ENCODE data around the gene P2RX5.
A peak's percentile ranks its signal among the peaks of the same experiment; 100 is the strongest.

The P2RX5 gene

DNA sequence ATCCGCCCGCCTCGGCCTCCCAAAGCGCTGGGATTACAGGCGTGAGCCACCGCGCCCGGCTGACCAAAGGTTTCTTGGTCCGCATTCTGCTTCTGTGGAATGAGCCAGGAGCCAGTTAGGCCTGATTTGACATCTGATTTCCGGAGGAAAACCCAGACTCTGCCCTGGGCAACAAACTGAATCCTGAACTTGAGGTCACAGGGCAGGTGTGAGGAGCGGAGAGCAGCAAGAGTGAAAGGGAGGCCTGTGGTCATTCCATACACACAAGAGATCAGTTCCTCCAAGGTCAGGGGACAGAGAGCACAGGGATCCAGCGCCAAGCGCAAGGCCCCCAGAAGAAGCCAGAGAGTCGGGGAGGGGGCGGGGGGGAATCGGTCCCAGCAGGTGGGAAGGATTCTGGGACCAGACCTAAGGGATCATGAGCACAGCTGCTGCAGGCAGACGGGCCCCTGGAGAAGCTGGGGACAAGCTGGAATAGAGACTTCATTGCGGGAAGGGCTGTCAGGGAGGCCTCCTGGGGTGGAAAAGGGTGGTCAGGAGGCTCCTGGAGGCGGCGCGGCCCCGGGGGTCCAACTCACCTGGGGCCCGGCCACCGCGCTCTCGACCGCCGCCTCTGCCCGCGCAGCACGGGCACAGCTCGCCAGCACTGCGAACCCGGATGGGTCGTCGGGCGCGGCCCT lies 60.3 kb downstream of the P2RX5 start:
- no peak overlapping the region for H2BK15ac ChIP-seq (ENCODE audit: low read length)
- no peaks in the 10 kb centered on the region for H3K9me3 ChIP-seq (replicated peaks in 1 of 2; ENCODE audit: control insufficient read depth in 2 of 2, insufficient read depth in 1 of 2, low read depth in 1 of 2, low read length in 2 of 2)
- peak overlapping the region; percentile 99 for H3K9ac ChIP-seq (ENCODE audit: low read depth, low read length, poor library complexity)
- DNase-seq (ENCODE audit: low spot score) = peak; percentile 6
- H3K36me3 ChIP-seq (replicated peaks in 1 of 2; ENCODE audit: control insufficient read depth in 2 of 2, insufficient read depth in 2 of 2, low read length in 2 of 2) = peaks cover 6 to 22% of the 10 kb centered on the region in 2 donors
- H3K4me1 ChIP-seq (ENCODE audit: control insufficient read depth in 2 of 2, insufficient read depth in 1 of 2, low read depth in 1 of 2, low read length in 2 of 2) = peaks cover 6 to 22% of the 10 kb centered on the region in 2 donors
- peak overlapping the region; percentile 66 for H2AK5ac ChIP-seq (ENCODE audit: low read depth, low read length)
- no peak overlapping the region for H4K91ac ChIP-seq (ENCODE audit: low read depth, low read length, poor library complexity)
- peak overlapping the region; percentile 91 for H3K23ac ChIP-seq (ENCODE audit: low read depth, low read length, poor library complexity)
- H3K4me3 ChIP-seq (ENCODE audit: low read length in 2 of 2) = peak overlapping the region; percentile 99
- no peak overlapping the region for H3K4ac ChIP-seq (ENCODE audit: low read length)
- no peak overlapping the region for H4K8ac ChIP-seq (ENCODE audit: low read depth, low read length)
- H2BK12ac ChIP-seq (ENCODE audit: low read length) = no peak overlapping the region
- H3K27me3 ChIP-seq (ENCODE audit: control insufficient read depth in 3 of 3, insufficient read depth in 3 of 3, low read depth in 1 of 3, low read length in 3 of 3) = no peaks in the 10 kb centered on the region
- peaks cover 21% of the 10 kb centered on the region for H3K79me1 ChIP-seq (ENCODE audit: low read depth, low read length)
- no CpG with 5 or more reads among the region's 38 CpGs for WGBS, 2 donors (ENCODE audit: extremely low coverage in 2 of 2, insufficient read length in 2 of 2, insufficient replicate concordance in 1 of 2)
- peak overlapping the region; percentile 93 for H3K4me2 ChIP-seq (ENCODE audit: insufficient read depth, low read length, poor library complexity, severe bottlenecking)
- H3K27ac ChIP-seq (replicated peaks; ENCODE audit: low read length) = peak overlapping the region; percentile 26
- peak overlapping the region; percentile 81 for H2BK120ac ChIP-seq (ENCODE audit: low read depth, low read length)
- H2BK5ac ChIP-seq (ENCODE audit: low read length) = peak overlapping the region; percentile 98
- H3K14ac ChIP-seq (ENCODE audit: low read length) = no peak overlapping the region
- H2AFZ ChIP-seq (ENCODE audit: low read length) = peak overlapping the region; percentile 98
- peak overlapping the region; percentile 99 for H3K18ac ChIP-seq (ENCODE audit: low read length)

DNA sequence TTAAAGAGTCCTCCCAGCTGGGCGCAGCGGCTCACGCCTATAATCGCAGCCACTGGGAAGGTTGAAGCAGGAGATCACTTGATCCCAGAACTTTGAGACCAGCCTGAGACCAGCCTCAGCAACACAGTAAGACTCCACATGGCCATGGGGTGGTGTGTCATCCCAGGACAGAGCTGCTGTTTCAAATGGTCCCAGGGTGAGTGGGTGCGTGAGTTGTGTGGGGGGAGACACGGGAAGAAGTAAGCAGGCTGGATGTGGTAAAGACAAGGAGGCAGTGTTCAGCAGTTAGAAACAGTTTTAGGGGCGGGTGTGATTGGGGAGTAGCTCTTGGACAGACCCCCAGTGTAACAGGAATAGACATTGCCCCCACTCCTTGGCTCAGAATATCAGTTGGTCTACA lies 63.7 kb downstream of the P2RX5 start:
- H2BK12ac ChIP-seq (ENCODE audit: low read length) = no peak overlapping the region
- no CpG with 5 or more reads among the region's 7 CpGs for WGBS, 2 donors (ENCODE audit: extremely low coverage in 2 of 2, insufficient read length in 2 of 2, insufficient replicate concordance in 1 of 2)
- no peak for DNase-seq (ENCODE audit: low spot score)
- no peak overlapping the region for H3K9ac ChIP-seq (ENCODE audit: low read depth, low read length, poor library complexity)
- no peak overlapping the region for H2AK5ac ChIP-seq (ENCODE audit: low read depth, low read length)
- no peak overlapping the region for H3K18ac ChIP-seq (ENCODE audit: low read length)
- no peak overlapping the region for H3K4me3 ChIP-seq (ENCODE audit: low read length in 2 of 2)
- no peak overlapping the region for H4K8ac ChIP-seq (ENCODE audit: low read depth, low read length)
- no peak overlapping the region for H3K4ac ChIP-seq (ENCODE audit: low read length)
- H3K36me3 ChIP-seq (replicated peaks in 1 of 2; ENCODE audit: control insufficient read depth in 2 of 2, insufficient read depth in 2 of 2, low read length in 2 of 2) = peaks cover 15 to 44% of the 10 kb centered on the region in 2 donors
- H3K79me1 ChIP-seq (ENCODE audit: low read depth, low read length) = peaks cover 19% of the 10 kb centered on the region
- peaks cover 3 to 4% of the 10 kb centered on the region in 2 donors for H3K4me1 ChIP-seq (ENCODE audit: control insufficient read depth in 2 of 2, insufficient read depth in 1 of 2, low read depth in 1 of 2, low read length in 2 of 2)
- no peak overlapping the region for H3K23ac ChIP-seq (ENCODE audit: low read depth, low read length, poor library complexity)
- no peak overlapping the region for H3K4me2 ChIP-seq (ENCODE audit: insufficient read depth, low read length, poor library complexity, severe bottlenecking)
- no peaks in the 10 kb centered on the region for H3K27me3 ChIP-seq (ENCODE audit: control insufficient read depth in 3 of 3, insufficient read depth in 3 of 3, low read depth in 1 of 3, low read length in 3 of 3)
- no peak overlapping the region for H2BK120ac ChIP-seq (ENCODE audit: low read depth, low read length)
- no peak overlapping the region for H2AFZ ChIP-seq (ENCODE audit: low read length)
- no peak overlapping the region for H2BK15ac ChIP-seq (ENCODE audit: low read length)
- H4K91ac ChIP-seq (ENCODE audit: low read depth, low read length, poor library complexity) = no peak overlapping the region
- no peak overlapping the region for H3K27ac ChIP-seq (replicated peaks; ENCODE audit: low read length)
- H2BK5ac ChIP-seq (ENCODE audit: low read length) = no peak overlapping the region
- H3K9me3 ChIP-seq (replicated peaks in 1 of 2; ENCODE audit: control insufficient read depth in 2 of 2, insufficient read depth in 1 of 2, low read depth in 1 of 2, low read length in 2 of 2) = no peaks in the 10 kb centered on the region
- no peak overlapping the region for H3K14ac ChIP-seq (ENCODE audit: low read length)

DNA sequence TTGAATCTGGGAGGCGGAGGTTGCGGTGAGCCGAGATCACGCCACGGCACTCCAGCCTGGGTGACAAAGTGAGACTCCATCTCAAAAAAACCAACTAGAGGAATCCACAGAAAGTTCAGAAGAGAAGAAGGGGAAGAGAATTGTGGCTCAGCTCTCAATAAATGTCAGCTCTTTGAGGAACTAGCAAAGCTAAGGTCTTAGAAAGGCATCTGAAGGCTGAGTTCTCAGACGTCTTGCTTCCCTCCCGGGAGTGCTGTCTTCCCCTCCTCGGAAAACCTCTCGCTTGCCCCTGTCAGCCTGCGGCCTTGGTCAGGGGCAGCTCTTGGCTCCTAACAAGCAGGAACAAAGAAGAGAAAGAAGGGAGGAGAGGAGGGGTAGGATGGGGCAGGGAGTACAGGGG lies 65.2 kb downstream of the P2RX5 start:
- peak overlapping the region; percentile 21 for H3K9ac ChIP-seq (ENCODE audit: low read depth, low read length, poor library complexity)
- no CpG with 5 or more reads among the region's 10 CpGs for WGBS, 2 donors (ENCODE audit: extremely low coverage in 2 of 2, insufficient read length in 2 of 2, insufficient replicate concordance in 1 of 2)
- H4K91ac ChIP-seq (ENCODE audit: low read depth, low read length, poor library complexity) = no peak overlapping the region
- H4K8ac ChIP-seq (ENCODE audit: low read depth, low read length) = no peak overlapping the region
- peak overlapping the region; percentile 82 for H3K14ac ChIP-seq (ENCODE audit: low read length)
- H2BK15ac ChIP-seq (ENCODE audit: low read length) = no peak overlapping the region
- no peaks in the 10 kb centered on the region for H3K9me3 ChIP-seq (replicated peaks in 1 of 2; ENCODE audit: control insufficient read depth in 2 of 2, insufficient read depth in 1 of 2, low read depth in 1 of 2, low read length in 2 of 2)
- no peak overlapping the region for H2BK5ac ChIP-seq (ENCODE audit: low read length)
- no peak overlapping the region for H3K4ac ChIP-seq (ENCODE audit: low read length)
- H3K36me3 ChIP-seq (replicated peaks in 1 of 2; ENCODE audit: control insufficient read depth in 2 of 2, insufficient read depth in 2 of 2, low read length in 2 of 2) = peaks cover 15 to 56% of the 10 kb centered on the region in 2 donors
- H2AFZ ChIP-seq (ENCODE audit: low read length) = no peak overlapping the region
- peaks cover 14% of the 10 kb centered on the region for H3K79me1 ChIP-seq (ENCODE audit: low read depth, low read length)
- no peak overlapping the region for H3K4me2 ChIP-seq (ENCODE audit: insufficient read depth, low read length, poor library complexity, severe bottlenecking)
- no peak overlapping the region for H2BK12ac ChIP-seq (ENCODE audit: low read length)
- no peak for DNase-seq (ENCODE audit: low spot score)
- no peak overlapping the region for H2AK5ac ChIP-seq (ENCODE audit: low read depth, low read length)
- no peak overlapping the region for H3K4me3 ChIP-seq (ENCODE audit: low read length in 2 of 2)
- H3K27me3 ChIP-seq (ENCODE audit: control insufficient read depth in 3 of 3, insufficient read depth in 3 of 3, low read depth in 1 of 3, low read length in 3 of 3) = no peaks in the 10 kb centered on the region
- H3K18ac ChIP-seq (ENCODE audit: low read length) = no peak overlapping the region
- H3K4me1 ChIP-seq (ENCODE audit: control insufficient read depth in 2 of 2, insufficient read depth in 1 of 2, low read depth in 1 of 2, low read length in 2 of 2) = peaks cover 1 to 4% of the 10 kb centered on the region in 2 donors
- no peak overlapping the region for H2BK120ac ChIP-seq (ENCODE audit: low read depth, low read length)
- H3K23ac ChIP-seq (ENCODE audit: low read depth, low read length, poor library complexity) = no peak overlapping the region
- H3K27ac ChIP-seq (replicated peaks; ENCODE audit: low read length) = no peak overlapping the region

DNA sequence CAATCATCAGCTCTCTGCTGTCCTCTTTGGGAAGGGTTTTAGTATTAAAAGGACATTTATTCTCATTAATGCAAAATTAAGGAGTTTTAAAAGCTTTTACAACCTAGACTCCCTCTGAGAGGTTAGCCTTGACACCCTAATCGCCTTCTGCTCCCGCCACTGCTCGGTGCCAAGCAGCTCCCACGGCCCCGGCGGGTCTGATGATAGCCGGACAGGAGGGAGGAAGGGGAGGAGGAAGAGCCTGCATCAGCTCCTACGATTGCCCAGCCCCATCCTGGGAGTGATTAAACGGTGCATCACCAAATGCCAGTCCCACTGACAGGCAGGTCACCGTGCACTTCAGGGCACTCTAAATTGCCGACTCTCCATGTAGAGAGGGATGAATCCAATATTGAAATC lies 68.2 kb downstream of the P2RX5 start:
- Histone ChIP-seq H3K9me3 (replicated peaks in 1 of 2; ENCODE audit: control insufficient read depth in 2 of 2, insufficient read depth in 1 of 2, low read depth in 1 of 2, low read length in 2 of 2) (no peaks in the 10 kb centered on the region), H3K4me2 (ENCODE audit: insufficient read depth, low read length, poor library complexity, severe bottlenecking) (no peak overlapping the region), H4K91ac (ENCODE audit: low read depth, low read length, poor library complexity) (no peak overlapping the region), H3K9ac (ENCODE audit: low read depth, low read length, poor library complexity) (no peak overlapping the region), H3K27ac (replicated peaks; ENCODE audit: low read length) (no peak overlapping the region), H3K18ac (ENCODE audit: low read length) (no peak overlapping the region), H2BK15ac (ENCODE audit: low read length) (no peak overlapping the region), H3K4ac (ENCODE audit: low read length) (no peak overlapping the region), H2BK120ac (ENCODE audit: low read depth, low read length) (no peak overlapping the region), H2BK12ac (ENCODE audit: low read length) (no peak overlapping the region), H2AFZ (ENCODE audit: low read length) (no peak overlapping the region), H3K14ac (ENCODE audit: low read length) (no peak overlapping the region), H3K23ac (ENCODE audit: low read depth, low read length, poor library complexity) (no peak overlapping the region), H3K4me1 (ENCODE audit: control insufficient read depth in 2 of 2, insufficient read depth in 1 of 2, low read depth in 1 of 2, low read length in 2 of 2) (no peaks in the 10 kb centered on the region), H4K8ac (ENCODE audit: low read depth, low read length) (no peak overlapping the region), H2BK5ac (ENCODE audit: low read length) (no peak overlapping the region), H3K4me3 (ENCODE audit: low read length in 2 of 2) (no peak overlapping the region), H3K27me3 (ENCODE audit: control insufficient read depth in 3 of 3, insufficient read depth in 3 of 3, low read depth in 1 of 3, low read length in 3 of 3) (no peaks in the 10 kb centered on the region), H2AK5ac (ENCODE audit: low read depth, low read length) (no peak overlapping the region), H3K36me3 (replicated peaks in 1 of 2; ENCODE audit: control insufficient read depth in 2 of 2, insufficient read depth in 2 of 2, low read length in 2 of 2) (peaks cover 32 to 76% of the 10 kb centered on the region in 2 donors), H3K79me1 (ENCODE audit: low read depth, low read length) (peaks cover 5% of the 10 kb centered on the region)
- no peak for DNase-seq (ENCODE audit: low spot score)
- WGBS, 2 donors (ENCODE audit: extremely low coverage in 2 of 2, insufficient read length in 2 of 2, insufficient replicate concordance in 1 of 2) = no CpG with 5 or more reads among the region's 11 CpGs

Data from neuronal stem cell (in vitro differentiated cells).